HepG2 (cell line): ENCODE measurements around the gene CNTN4. TPM values are rescaled to one million over a fixed set of nuclear protein-coding genes. Genes with fewer than 3 reads are reported as not detected.

ENCODE experiments used
- ATAC-seq: fragments of 200-7000 bp; cut with Tn5 transposase; 3 replicates; pipeline ENCODE4 v1.9.1; 2020; ENCODE audit warnings: mild to moderate bottlenecking, moderate library complexity
- BruUV-seq: library from RNA; stranded (reverse); fragments of 400-500 nt; replicated peaks from 2 replicates; lab custom pipeline; 2021; lab: Mats Ljungman, UMichigan
- CTCF ChIA-PET: fragments of 300-600 bp; formaldehyde crosslinking; extraction: SDS; loops from one replicate; lab custom pipeline; 2021; ENCODE audit warnings: low total read pairs, inconsistent platforms, low intra/inter-chr PET ratio; lab: Yijun Ruan, JAX
- POLR2A ChIA-PET: fragments of 350-600 bp; sonication (Branson Sonifier 250); formaldehyde crosslinking; loops from one replicate; lab custom pipeline; 2020; ENCODE audit warnings: antibody characterized with exemption, inconsistent platforms; lab: Yijun Ruan, JAX
- DNase-seq: peaks from one replicate; pipeline ENCODE4 v3.0.0-alpha.2; 2015; ENCODE audit warnings: low spot score
- FAIRE-seq: peaks from 3 replicates; lab custom pipeline; 2011; peaks lifted over from hg19 to GRCh38; lab: Jason Lieb, UNC
- H2AFZ ChIP-seq: one replicate; pipeline ENCODE4 v1.6.1; 2011; ENCODE audit warnings: low read length, inconsistent platforms
- H3K27ac ChIP-seq: fragments of 300-600 bp; 3 replicates; pipeline ENCODE4 v1.8.0; 2011; ENCODE audit warnings: mixed run types, mild to moderate bottlenecking, mixed read lengths, low read length, inconsistent platforms; ENCODE audit not compliant: insufficient read depth; ENCODE audit errors: extremely low read length
- H3K27me3 ChIP-seq, 2 experiments: fragments of 200-600 bp in 1 of 2; 2 replicates in 1 of 2; 3 replicates in 1 of 2; pipeline versions ENCODE4 v1.6.0 to v1.8.0; 2011; ENCODE audit warnings: low read length in 2 of 2, mild to moderate bottlenecking in 2 of 2, moderate library complexity in 2 of 2, inconsistent platforms in 1 of 2; ENCODE audit not compliant: insufficient read depth in 2 of 2, control insufficient read depth in 1 of 2
- H3K36me3 ChIP-seq, 2 experiments: fragments of 200-600 bp in 1 of 2; replicated peaks in 1 of 2; 2 replicates in 1 of 2; 3 replicates in 1 of 2; pipeline versions ENCODE4 v1.5.1 to v1.8.0; 2011; ENCODE audit warnings: low read length in 2 of 2, inconsistent platforms in 1 of 2; ENCODE audit not compliant: insufficient read depth in 2 of 2, control insufficient read depth in 1 of 2
- H3K4me1 ChIP-seq: 2 replicates; pipeline ENCODE4 v1.5.1; 2012; ENCODE audit warnings: low read length, inconsistent platforms; ENCODE audit not compliant: insufficient read depth
- H3K4me2 ChIP-seq: 2 replicates; pipeline ENCODE4 v1.6.0; 2011; ENCODE audit warnings: low read depth, low read length, inconsistent platforms
- H3K4me3 ChIP-seq, 3 experiments: fragments of 200-600 bp in 1 of 3; sonication (generic), shearing (Covaris generic) in 1 of 3; replicated peaks in 1 of 3; 2 replicates each; pipeline ENCODE4 v1.5.1; 2011 to 2016; ENCODE audit warnings: low read length in 3 of 3, inconsistent platforms in 2 of 3, low read depth in 2 of 3, mild to moderate bottlenecking in 2 of 3, control low read depth in 1 of 3, mixed read lengths in 1 of 3; ENCODE audit not compliant: insufficient read depth in 1 of 3
- H3K79me2 ChIP-seq: one replicate; pipeline ENCODE4 v1.6.1; 2011; ENCODE audit warnings: low read length, inconsistent platforms; ENCODE audit not compliant: insufficient read depth
- H3K9ac ChIP-seq: 2 replicates; pipeline ENCODE4 v1.6.0; 2011; ENCODE audit warnings: mild to moderate bottlenecking, low read depth, low read length, inconsistent platforms; ENCODE audit not compliant: insufficient read depth
- H3K9me3 ChIP-seq: 2 replicates; pipeline ENCODE4 v1.5.1; 2012; ENCODE audit warnings: mild to moderate bottlenecking, low read length
- H4K20me1 ChIP-seq: 2 replicates; pipeline ENCODE4 v1.6.0; 2011; ENCODE audit warnings: inconsistent platforms, mild to moderate bottlenecking, low read length, moderate library complexity; ENCODE audit not compliant: insufficient read depth
- GLI4 ChIP-seq: sonication (generic); formaldehyde crosslinking; IDR thresholded peaks from 2 replicates; pipeline ENCODE4 v1.5.1; 2020; ENCODE audit warnings: missing genetic modification reagents, mild to moderate bottlenecking, moderate library complexity, borderline replicate concordance
- HMGA1 ChIP-seq: sonication (generic); formaldehyde crosslinking; conservative IDR thresholded peaks from 2 replicates; pipeline ENCODE4 v1.4.0; 2020; ENCODE audit warnings: missing genetic modification reagents
- PITX1 ChIP-seq: sonication (generic); formaldehyde crosslinking; IDR thresholded peaks from 2 replicates; pipeline ENCODE4 v1.5.1; 2020; ENCODE audit warnings: mild to moderate bottlenecking, missing genetic modification reagents
- YEATS2 ChIP-seq: sonication (generic); formaldehyde crosslinking; IDR thresholded peaks from 2 replicates; pipeline ENCODE4 v1.4.0; 2020; ENCODE audit warnings: missing genetic modification reagents, borderline replicate concordance
- ZFP90 ChIP-seq: sonication (generic); formaldehyde crosslinking; IDR thresholded peaks from 2 replicates; pipeline ENCODE4 v1.8.0; 2022; ENCODE audit warnings: missing genetic modification reagents, mild to moderate bottlenecking, inconsistent platforms, borderline replicate concordance
- ZNF121 ChIP-seq: sonication (generic); formaldehyde crosslinking; IDR thresholded peaks from 2 replicates; pipeline ENCODE4 v1.5.0; 2020; ENCODE audit warnings: mild to moderate bottlenecking, missing genetic modification reagents
- ZNF317 ChIP-seq: sonication (generic); formaldehyde crosslinking; IDR thresholded peaks from 2 replicates; pipeline ENCODE4 v1.5.0; 2020; ENCODE audit warnings: mild to moderate bottlenecking, missing genetic modification reagents
- ZNF331 ChIP-seq: sonication (generic); formaldehyde crosslinking; IDR thresholded peaks from 2 replicates; pipeline ENCODE4 v1.4.0; 2020; ENCODE audit warnings: missing genetic modification reagents
- ZNF558 ChIP-seq: sonication (generic); formaldehyde crosslinking; IDR thresholded peaks from 2 replicates; pipeline ENCODE4 v1.9.0; 2022; ENCODE audit warnings: mild to moderate bottlenecking, missing genetic modification reagents, borderline replicate concordance
- ZNF782 ChIP-seq: sonication (generic); formaldehyde crosslinking; IDR thresholded peaks from 2 replicates; pipeline ENCODE4 v1.4.0; 2020; ENCODE audit warnings: missing genetic modification reagents, mild to moderate bottlenecking, borderline replicate concordance
- ZNF83 ChIP-seq: sonication (generic); formaldehyde crosslinking; IDR thresholded peaks from 2 replicates; pipeline ENCODE4 v1.4.0; 2020; ENCODE audit warnings: missing genetic modification reagents, mild to moderate bottlenecking, borderline replicate concordance
- WGBS: methylation state at CpG from one replicate; pipeline ENCODE4 v1.1.6; 2017; ENCODE audit warnings: low lambda C conversion rate; 5-methylcytosine and 5-hydroxymethylcytosine counted together
- in situ Hi-C: cut with HindIII; loops from 2 replicates; pipeline ENCODE4 v1.10.0; 2017; ENCODE audit warnings: low pct_unique_long_range_greater_than_20kb; ENCODE audit not compliant: extremely low pct_ligation_motif_present
- intact Hi-C: fragments of 100-400 bp; cut with micrococcal nuclease; formaldehyde crosslinking; loops from one replicate; pipeline ENCODE4 v1.10.0; 2022; ENCODE audit not compliant: unreplicated experiment
- polyA plus RNA-seq, 8 experiments: library from polyadenylated mRNA; depleted of rRNA in 3 of 8; stranded (reverse) in 7 of 8; unstranded in 1 of 8; fragments of >200 nt; fragmentation: Illumina TruSeq in 4 of 8; extraction: Trizol in 4 of 8; gene quantifications; 2 replicates each; pipeline versions ENCODE4 v1.2.1 to v1.2.3, GENCODE V29; 2011 to 2016; ENCODE audit warnings: low read depth in 4 of 8, missing spikeins in 1 of 8, mixed read lengths in 1 of 8; ENCODE audit not compliant: insufficient read depth in 1 of 8
- total RNA-seq, 5 experiments: library from RNA; depleted of rRNA; stranded (reverse); fragments of >200 nt; fragmentation: Illumina TruSeq; extraction: Trizol; gene quantifications; 2 replicates each; pipeline ENCODE4 v1.2.3, GENCODE V29; 2016; ENCODE audit warnings: low read depth in 1 of 5
- TF ChIP-seq, protein P1 (sequence below): sonication (generic); formaldehyde crosslinking; IDR thresholded peaks from 2 replicates; pipeline ENCODE4 v1.4.0; 2020; ENCODE audit warnings: low read depth, missing genetic modification reagents
- TF ChIP-seq, protein P2 (sequence below): IDR thresholded peaks from 2 replicates; pipeline ENCODE4 v1.6.1; 2016; ENCODE audit warnings: missing genetic modification reagents, missing compliant biosample characterization
- TF ChIP-seq, protein P3 (sequence below): sonication (generic); formaldehyde crosslinking; IDR thresholded peaks from 2 replicates; pipeline ENCODE4 v1.5.0; 2020; ENCODE audit warnings: mild to moderate bottlenecking, missing genetic modification reagents
- TF ChIP-seq, protein P4 (sequence below): sonication (generic); formaldehyde crosslinking; conservative IDR thresholded peaks from 2 replicates; pipeline ENCODE4 v1.8.1; 2023; ENCODE audit warnings: missing genetic modification reagents

CNTN4 gene
- total and polyA plus RNA-seq, 2 of the 13 experiments (the other 11 are each of a cell fraction or from before 2014, with no cell fraction given) = 0.01 to 0.13 TPM

DNA sequence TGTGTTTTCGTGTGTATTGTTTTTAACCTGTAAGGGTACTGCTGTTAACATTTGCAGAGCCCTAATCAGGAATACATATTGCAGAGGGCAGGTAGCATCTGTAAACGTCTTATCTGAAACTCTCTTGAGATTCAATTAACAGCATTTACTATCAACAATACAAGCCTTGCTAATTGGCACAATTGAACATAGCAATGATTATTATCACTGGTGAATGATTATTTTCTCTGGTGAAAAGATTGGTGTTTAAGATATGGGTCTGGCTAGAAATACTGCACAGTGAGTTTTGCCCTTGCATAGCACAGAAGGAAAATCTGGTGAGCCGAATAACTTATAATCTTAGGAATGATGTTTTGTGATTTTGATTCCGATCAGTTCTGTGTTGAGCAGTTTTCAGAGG is 5.9 kb upstream of the CNTN4 start (continued):
- TF ChIP-seq, protein P1, sequence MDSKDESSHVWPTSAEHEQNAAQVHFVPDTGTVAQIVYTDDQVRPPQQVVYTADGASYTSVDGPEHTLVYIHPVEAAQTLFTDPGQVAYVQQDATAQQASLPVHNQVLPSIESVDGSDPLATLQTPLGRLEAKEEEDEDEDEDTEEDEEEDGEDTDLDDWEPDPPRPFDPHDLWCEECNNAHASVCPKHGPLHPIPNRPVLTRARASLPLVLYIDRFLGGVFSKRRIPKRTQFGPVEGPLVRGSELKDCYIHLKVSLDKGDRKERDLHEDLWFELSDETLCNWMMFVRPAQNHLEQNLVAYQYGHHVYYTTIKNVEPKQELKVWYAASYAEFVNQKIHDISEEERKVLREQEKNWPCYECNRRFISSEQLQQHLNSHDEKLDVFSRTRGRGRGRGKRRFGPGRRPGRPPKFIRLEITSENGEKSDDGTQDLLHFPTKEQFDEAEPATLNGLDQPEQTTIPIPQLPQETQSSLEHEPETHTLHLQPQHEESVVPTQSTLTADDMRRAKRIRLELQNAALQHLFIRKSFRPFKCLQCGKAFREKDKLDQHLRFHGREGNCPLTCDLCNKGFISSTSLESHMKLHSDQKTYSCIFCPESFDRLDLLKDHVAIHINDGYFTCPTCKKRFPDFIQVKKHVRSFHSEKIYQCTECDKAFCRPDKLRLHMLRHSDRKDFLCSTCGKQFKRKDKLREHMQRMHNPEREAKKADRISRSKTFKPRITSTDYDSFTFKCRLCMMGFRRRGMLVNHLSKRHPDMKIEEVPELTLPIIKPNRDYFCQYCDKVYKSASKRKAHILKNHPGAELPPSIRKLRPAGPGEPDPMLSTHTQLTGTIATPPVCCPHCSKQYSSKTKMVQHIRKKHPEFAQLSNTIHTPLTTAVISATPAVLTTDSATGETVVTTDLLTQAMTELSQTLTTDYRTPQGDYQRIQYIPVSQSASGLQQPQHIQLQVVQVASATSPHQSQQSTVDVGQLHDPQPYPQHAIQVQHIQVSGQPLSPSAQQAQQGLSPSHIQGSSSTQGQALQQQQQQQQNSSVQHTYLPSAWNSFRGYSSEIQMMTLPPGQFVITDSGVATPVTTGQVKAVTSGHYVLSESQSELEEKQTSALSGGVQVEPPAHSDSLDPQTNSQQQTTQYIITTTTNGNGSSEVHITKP (CRISPR knock-in tag) = no peak
- TF ChIP-seq YEATS2 (CRISPR knock-in tag) (no peak), HMGA1 (CRISPR knock-in tag) (no peak), ZFP90 (CRISPR knock-in tag) (no peak)
- TF ChIP-seq, protein P2, sequence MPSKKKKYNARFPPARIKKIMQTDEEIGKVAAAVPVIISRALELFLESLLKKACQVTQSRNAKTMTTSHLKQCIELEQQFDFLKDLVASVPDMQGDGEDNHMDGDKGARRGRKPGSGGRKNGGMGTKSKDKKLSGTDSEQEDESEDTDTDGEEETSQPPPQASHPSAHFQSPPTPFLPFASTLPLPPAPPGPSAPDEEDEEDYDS (CRISPR knock-in tag) = no peak

GRCh38 chr3:2094941-2095340 is 3.7 kb upstream of the CNTN4 start:
- 0% methylated on average over 3 of the region's 3 CpGs for WGBS
- Histone ChIP-seq H3K4me1 (peaks cover 10% of the 10 kb centered on the region), H3K27me3 (peaks cover 0 to 17% of the 10 kb centered on the region in 2 experiments; a peak in 3 of 5 replicates), H3K27ac (no peak overlapping the region), H3K4me2 (no peak overlapping the region), H2AFZ (no peak overlapping the region), H3K9me3 (no peaks in the 10 kb centered on the region), H3K9ac (no peak overlapping the region), H4K20me1 (no peaks in the 10 kb centered on the region), H3K4me3 (no peak overlapping the region), H3K79me2 (no peaks in the 10 kb centered on the region), H3K36me3 (no peaks in the 10 kb centered on the region)
- FAIRE-seq (no peak), ATAC-seq (no peak), DNase-seq (no peak)
- CTCF ChIA-PET = no interaction called here
- intact Hi-C loops = loop anchor here (5.0 kb wide), 1 partner anchor 312 kb away; no protein-coding TSS in a partner anchor
- no TSS peak for BruUV-seq
- POLR2A ChIA-PET = no interaction called here
- in situ Hi-C loops = no loop called here
- no peak for TF ChIP-seq ZNF121 (CRISPR knock-in tag)
- TF ChIP-seq GLI4 (CRISPR knock-in tag) = no peak
- no peak for TF ChIP-seq PITX1 (CRISPR knock-in tag)
- TF ChIP-seq ZNF558 = no peak
- TF ChIP-seq ZNF83 (CRISPR knock-in tag) = no peak
- TF ChIP-seq, protein P3, sequence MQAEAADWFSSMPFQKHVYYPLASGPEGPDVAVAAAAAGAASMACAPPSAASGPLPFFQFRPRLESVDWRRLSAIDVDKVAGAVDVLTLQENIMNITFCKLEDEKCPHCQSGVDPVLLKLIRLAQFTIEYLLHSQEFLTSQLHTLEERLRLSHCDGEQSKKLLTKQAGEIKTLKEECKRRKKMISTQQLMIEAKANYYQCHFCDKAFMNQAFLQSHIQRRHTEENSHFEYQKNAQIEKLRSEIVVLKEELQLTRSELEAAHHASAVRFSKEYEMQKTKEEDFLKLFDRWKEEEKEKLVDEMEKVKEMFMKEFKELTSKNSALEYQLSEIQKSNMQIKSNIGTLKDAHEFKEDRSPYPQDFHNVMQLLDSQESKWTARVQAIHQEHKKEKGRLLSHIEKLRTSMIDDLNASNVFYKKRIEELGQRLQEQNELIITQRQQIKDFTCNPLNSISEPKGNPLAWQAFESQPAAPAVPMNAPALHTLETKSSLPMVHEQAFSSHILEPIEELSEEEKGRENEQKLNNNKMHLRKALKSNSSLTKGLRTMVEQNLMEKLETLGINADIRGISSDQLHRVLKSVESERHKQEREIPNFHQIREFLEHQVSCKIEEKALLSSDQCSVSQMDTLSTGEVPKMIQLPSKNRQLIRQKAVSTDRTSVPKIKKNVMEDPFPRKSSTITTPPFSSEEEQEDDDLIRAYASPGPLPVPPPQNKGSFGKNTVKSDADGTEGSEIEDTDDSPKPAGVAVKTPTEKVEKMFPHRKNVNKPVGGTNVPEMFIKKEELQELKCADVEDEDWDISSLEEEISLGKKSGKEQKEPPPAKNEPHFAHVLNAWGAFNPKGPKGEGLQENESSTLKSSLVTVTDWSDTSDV = no peak
- no peak for TF ChIP-seq ZNF331 (CRISPR knock-in tag)
- no peak for TF ChIP-seq ZNF782
- TF ChIP-seq, protein P4, sequence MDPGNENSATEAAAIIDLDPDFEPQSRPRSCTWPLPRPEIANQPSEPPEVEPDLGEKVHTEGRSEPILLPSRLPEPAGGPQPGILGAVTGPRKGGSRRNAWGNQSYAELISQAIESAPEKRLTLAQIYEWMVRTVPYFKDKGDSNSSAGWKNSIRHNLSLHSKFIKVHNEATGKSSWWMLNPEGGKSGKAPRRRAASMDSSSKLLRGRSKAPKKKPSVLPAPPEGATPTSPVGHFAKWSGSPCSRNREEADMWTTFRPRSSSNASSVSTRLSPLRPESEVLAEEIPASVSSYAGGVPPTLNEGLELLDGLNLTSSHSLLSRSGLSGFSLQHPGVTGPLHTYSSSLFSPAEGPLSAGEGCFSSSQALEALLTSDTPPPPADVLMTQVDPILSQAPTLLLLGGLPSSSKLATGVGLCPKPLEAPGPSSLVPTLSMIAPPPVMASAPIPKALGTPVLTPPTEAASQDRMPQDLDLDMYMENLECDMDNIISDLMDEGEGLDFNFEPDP (CRISPR knock-in tag) = no peak
- no peak for TF ChIP-seq ZNF317 (CRISPR knock-in tag)
